ENCODE results near the gene CALN1. TPM values are rescaled to one million over a fixed set of nuclear protein-coding genes. Genes with fewer than 3 reads are reported as not detected.

The CALN1 gene
- total RNA-seq, 2 donors from 2014 or later: 4.3 to 6.9 TPM

- Histone ChIP-seq H3K36me3 (ENCODE audit: control insufficient read depth, insufficient read depth, low read length) (no peaks in the 10 kb centered on the region), H3K27me3 (ENCODE audit: control insufficient read depth, insufficient read depth, low read length, poor library complexity, severe bottlenecking) (no peaks in the 10 kb centered on the region), H3K9ac (ENCODE audit: extremely low read depth, low read length, poor library complexity, severe bottlenecking) (no peak overlapping the region), H3K4me1 (ENCODE audit: control insufficient read depth, insufficient read depth, low read length) (no peaks in the 10 kb centered on the region), H3K9me3 (ENCODE audit: control insufficient read depth, low read length) (peaks cover 17% of the 10 kb centered on the region), H3K4me3 (ENCODE audit: low read length) (no peak overlapping the region), H3K27ac (ENCODE audit: low read depth, low read length) (no peak overlapping the region)
- DNase-seq: no peak
- no CpG with 5 or more reads among the region's 1 CpG for WGBS, 2 experiments (ENCODE audit: insufficient coverage in 1 of 2, insufficient read length in 1 of 2)
- no peak for TF ChIP-seq CTCF (conservative IDR thresholded peaks at IDR 0.05)
- H3K9me3 Mint-ChIP-seq: peaks cover 25% of the 10 kb centered on the region
- peaks cover 8% of the 10 kb centered on the region for H3K36me3 Mint-ChIP-seq (ENCODE audit: low read depth)
- H3K27me3 Mint-ChIP-seq (ENCODE audit: insufficient read depth): no peaks in the 10 kb centered on the region
- H3K27ac Mint-ChIP-seq: no peak overlapping the region
- no peak overlapping the region for H3K4me3 Mint-ChIP-seq
- H3K4me1 Mint-ChIP-seq: no peaks in the 10 kb centered on the region
Measured at GRCh38 chr7:71808115-71808514, 604.0 kb downstream of the CALN1 start.

- TF ChIP-seq CTCF (conservative IDR thresholded peaks at IDR 0.05): no peak
- no peak for DNase-seq
- H3K9me3 ChIP-seq (ENCODE audit: control insufficient read depth, low read length): peaks cover 17% of the 10 kb centered on the region
- H3K9ac ChIP-seq (ENCODE audit: extremely low read depth, low read length, poor library complexity, severe bottlenecking): no peak overlapping the region
- no peak overlapping the region for H3K4me3 ChIP-seq (ENCODE audit: low read length)
- 75 to 95% methylated on average over 1 to 3 of the region's 3 CpGs for WGBS, 2 experiments (ENCODE audit: insufficient coverage in 1 of 2, insufficient read length in 1 of 2)
- no peak overlapping the region for H3K27ac ChIP-seq (ENCODE audit: low read depth, low read length)
- Mint-ChIP-seq H3K36me3 (ENCODE audit: low read depth) (peaks cover 8% of the 10 kb centered on the region), H3K4me3 (no peak overlapping the region), H3K9me3 (peaks cover 25% of the 10 kb centered on the region), H3K27me3 (ENCODE audit: insufficient read depth) (no peaks in the 10 kb centered on the region), H3K4me1 (no peaks in the 10 kb centered on the region), H3K27ac (no peak overlapping the region)
- no peaks in the 10 kb centered on the region for H3K4me1 ChIP-seq (ENCODE audit: control insufficient read depth, insufficient read depth, low read length)
- no peaks in the 10 kb centered on the region for H3K27me3 ChIP-seq (ENCODE audit: control insufficient read depth, insufficient read depth, low read length, poor library complexity, severe bottlenecking)
- H3K36me3 ChIP-seq (ENCODE audit: control insufficient read depth, insufficient read depth, low read length): no peaks in the 10 kb centered on the region
Measured at GRCh38 chr7:71804256-71804655, 607.9 kb downstream of the CALN1 start.

GRCh38 chr7:71801976-71802375 is 610.2 kb downstream of the CALN1 start:
- Histone ChIP-seq H3K27me3 (ENCODE audit: control insufficient read depth, insufficient read depth, low read length, poor library complexity, severe bottlenecking) (no peaks in the 10 kb centered on the region), H3K4me3 (ENCODE audit: low read length) (no peak overlapping the region), H3K36me3 (ENCODE audit: control insufficient read depth, insufficient read depth, low read length) (no peaks in the 10 kb centered on the region), H3K9me3 (ENCODE audit: control insufficient read depth, low read length) (peaks cover 10% of the 10 kb centered on the region), H3K4me1 (ENCODE audit: control insufficient read depth, insufficient read depth, low read length) (no peaks in the 10 kb centered on the region), H3K9ac (ENCODE audit: extremely low read depth, low read length, poor library complexity, severe bottlenecking) (no peak overlapping the region), H3K27ac (ENCODE audit: low read depth, low read length) (no peak overlapping the region)
- Mint-ChIP-seq H3K4me1 (no peaks in the 10 kb centered on the region), H3K9me3 (peaks cover 14% of the 10 kb centered on the region), H3K27ac (no peak overlapping the region), H3K36me3 (ENCODE audit: low read depth) (peaks cover 7% of the 10 kb centered on the region), H3K4me3 (no peak overlapping the region), H3K27me3 (ENCODE audit: insufficient read depth) (no peaks in the 10 kb centered on the region)
- TF ChIP-seq CTCF (conservative IDR thresholded peaks at IDR 0.05): no peak
- WGBS, 2 experiments (ENCODE audit: insufficient coverage in 1 of 2, insufficient read length in 1 of 2): 87% methylated on average over 4 of the region's 4 CpGs; no CpG with 5 or more reads in 1 of the 2 experiments
- no peak for DNase-seq

All from endodermal cell (in vitro differentiated cells).